ENCODE results near the gene RAB37.

RAB37 gene

DNA sequence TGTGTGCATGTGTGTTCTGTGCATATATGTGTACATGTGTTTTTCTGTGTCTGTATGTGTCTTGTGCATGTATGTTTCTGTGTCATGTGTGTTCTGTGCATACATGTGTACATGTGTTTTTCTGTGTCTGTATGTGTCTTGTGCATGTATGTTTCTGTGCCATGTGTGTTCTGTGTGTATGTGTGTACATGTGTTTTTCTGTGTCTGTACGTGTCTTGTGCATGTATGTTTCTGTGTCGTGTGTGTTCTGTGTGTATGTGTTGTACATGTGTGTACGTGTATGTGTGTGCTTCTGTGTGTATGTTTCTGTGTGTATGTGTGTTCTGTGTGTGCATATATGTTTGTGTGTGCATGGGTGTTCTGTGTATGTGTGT lies 8.4 kb upstream of the RAB37 start:
- no peak for DNase-seq

DNA sequence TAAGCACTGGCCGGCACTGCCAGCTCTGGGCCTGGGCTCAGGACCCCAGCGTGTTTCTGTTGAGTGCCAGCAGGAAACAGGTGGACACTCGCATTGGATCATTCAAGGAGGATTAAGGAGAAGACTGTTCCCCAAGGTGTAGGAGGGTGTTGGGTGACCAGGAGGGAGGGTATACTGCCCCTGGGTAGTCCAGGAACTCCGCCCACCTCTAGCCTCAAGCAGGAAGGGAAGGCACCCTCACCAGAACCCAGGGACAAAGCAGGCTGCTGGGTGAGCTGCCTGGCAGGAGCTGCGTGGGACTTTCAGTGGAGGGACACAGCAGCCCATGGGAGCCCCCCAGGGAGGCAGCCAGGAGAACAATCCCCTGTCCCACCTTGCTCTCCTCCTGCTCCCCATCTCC lies 7.7 kb upstream of the RAB37 start:
- no peak for DNase-seq

DNA sequence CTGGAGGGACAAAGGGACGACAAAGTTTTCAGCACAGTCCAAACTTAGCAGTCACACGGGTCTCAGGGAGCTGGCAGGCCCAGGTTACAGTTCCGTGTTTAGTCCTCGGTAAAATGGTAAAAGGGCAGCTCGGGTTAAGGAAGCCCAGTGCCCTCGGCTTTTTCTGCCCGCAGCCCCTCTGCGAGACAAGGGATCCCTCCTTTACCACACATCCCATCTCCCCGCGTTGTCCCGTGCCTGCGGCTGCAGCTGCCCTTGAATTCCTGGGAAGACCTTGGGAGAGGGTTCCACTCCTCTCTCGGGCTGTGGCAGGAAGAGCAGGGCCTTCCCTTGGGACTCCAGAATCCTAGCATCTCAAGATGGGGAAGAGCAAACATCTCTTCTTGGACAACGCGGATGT lies 7.2 kb upstream of the RAB37 start:
- DNase-seq, result no peak

DNA sequence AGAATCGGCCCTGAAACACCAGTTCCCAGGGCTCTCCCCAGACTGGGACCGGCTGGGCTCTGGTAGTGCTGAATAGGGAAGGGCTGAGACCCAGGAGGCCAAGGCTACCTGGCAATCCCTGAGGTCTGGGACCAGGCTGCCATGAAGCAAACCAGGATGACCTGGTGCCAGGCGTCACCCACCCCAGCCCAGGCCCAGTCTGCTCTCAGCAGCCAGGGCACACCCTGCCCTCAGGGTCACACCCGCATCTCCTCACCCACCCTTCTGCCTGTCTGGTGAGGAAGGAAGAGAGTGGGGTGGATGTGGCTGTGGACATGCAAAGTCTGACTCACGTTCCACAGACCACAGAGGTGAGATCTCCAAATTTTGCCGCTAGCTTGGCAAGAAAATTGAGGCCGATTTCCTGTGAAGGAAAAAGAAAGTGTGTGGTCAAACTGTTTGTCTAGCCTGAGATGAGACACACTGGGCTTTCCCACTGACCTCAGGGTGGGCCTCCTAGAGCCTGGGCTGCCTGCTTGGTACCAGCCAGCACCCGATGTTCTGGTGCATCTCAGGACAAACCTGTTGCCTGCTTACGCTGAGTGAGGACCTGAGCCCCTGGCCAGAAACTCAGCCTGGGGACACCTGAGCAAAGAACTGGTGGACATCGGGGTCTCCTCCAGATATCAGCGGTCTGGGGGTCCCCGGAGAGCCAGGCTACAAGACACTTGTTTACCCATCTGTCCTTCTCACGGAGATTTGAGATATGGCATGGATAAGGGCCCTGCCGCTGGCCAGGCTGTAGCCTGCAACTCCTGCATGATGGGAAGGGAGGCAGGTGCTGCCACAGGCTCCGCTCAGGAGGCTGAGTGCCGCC lies 6.3 kb upstream of the RAB37 start:
- no peak for DNase-seq

DNA sequence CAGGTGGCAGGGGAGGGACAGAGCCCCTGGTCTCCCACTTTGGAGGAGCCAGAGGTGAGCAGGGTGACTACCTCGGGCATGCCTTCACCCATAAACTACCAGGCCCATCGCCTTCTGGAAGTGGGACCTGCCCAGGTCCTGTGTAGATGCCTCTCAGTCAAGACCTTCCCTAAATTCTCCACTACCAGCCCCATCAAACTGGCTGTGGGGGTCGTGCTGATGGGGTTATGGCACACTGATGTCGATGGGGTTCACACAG lies 5.8 kb upstream of the RAB37 start:
- no peak for DNase-seq

DNA sequence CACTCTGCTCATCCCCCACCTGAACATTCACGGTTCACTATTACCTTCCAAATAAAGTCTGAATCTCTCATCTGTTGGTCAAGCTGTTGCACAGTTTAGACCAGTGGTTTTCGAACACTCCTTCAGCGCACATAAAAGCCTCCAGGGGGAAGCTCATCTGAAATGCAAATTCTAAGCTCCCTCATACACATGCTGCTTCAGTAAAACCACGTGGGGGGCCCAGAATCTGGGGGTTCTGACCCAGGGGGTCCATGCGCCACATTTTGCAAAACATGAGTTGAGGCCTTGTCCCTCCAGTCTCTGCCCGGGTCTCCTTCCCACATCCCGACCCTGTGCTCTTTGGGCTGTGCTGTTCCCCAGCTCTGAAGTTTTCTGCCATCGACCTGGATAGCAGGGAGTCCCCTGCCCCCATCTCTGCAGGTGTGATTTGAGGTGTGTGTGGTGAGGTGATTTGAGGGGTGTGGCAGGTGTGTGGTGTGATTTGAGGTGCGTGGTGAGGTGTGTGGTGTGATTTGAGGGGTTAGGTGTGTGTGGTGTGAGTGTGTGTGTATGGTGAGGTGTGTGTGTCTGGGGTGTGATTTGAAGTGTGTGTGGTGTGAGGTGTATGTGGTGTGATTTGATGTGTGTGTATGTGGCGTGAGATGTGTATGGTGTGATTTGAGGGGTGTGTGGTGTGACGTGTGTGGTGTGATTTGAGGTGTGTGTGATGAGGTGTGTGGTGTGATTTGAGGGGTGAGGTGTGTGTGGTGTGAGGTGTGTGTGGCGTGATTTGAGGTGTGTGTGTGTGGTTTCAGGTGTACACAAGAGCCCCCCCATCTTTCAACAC lies 4.8 kb upstream of the RAB37 start:
- DNase-seq, result no peak

DNA sequence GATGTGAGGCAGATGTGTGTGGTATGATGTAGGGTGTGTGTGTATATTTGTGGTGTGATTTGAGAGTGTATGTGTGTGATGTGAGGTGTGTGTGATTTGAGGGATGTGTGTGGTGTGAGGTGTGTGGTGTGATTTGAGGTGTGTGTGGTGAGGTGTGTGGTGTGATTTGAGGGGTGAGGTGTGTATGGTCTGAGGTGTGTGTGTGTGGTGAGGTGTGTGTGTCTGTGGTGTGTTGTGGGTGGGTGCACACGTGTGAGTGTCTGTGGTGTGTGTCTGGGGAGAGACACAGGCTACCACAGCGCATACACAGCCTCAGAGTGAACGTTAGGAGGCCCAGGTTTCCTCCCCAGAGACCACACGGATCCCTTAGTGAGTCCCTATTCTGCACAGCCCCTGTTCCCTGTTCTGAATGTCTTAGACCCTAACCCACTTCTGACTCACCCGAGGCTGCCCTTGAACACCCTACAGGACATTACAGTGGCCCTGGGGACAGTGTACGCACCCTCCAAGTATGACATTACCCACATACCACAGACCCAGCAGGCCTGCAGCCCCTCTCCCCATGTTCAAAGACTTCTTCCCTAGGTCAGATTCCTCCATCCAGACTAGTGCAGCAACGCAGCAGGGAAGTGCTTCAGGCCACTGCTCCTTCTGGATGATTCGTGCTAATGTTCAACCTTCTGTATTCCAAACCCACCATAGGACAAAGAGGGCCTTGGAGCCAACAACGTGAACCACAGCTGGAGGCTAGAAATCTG lies 3.5 kb upstream of the RAB37 start:
- no peak for DNase-seq

DNA sequence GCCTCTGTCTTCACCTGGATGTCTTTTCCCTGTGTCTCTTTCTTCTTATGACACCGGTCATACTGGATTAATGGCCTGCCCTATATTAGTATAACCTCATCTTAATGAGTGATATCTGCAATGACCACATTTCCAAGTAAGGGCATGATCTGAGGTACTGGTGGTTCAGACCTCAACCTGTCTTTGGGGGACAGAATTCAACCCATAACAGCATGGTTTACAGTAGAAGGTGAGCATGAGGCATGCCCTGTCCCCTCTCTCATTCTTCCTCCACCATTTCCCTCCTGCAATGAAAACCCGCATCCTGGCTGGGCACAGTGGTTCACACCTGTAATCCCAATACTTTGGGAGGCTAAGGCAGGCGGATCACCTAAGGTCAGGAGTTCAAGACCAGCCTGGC lies 2.8 kb upstream of the RAB37 start:
- no peak for DNase-seq

DNA sequence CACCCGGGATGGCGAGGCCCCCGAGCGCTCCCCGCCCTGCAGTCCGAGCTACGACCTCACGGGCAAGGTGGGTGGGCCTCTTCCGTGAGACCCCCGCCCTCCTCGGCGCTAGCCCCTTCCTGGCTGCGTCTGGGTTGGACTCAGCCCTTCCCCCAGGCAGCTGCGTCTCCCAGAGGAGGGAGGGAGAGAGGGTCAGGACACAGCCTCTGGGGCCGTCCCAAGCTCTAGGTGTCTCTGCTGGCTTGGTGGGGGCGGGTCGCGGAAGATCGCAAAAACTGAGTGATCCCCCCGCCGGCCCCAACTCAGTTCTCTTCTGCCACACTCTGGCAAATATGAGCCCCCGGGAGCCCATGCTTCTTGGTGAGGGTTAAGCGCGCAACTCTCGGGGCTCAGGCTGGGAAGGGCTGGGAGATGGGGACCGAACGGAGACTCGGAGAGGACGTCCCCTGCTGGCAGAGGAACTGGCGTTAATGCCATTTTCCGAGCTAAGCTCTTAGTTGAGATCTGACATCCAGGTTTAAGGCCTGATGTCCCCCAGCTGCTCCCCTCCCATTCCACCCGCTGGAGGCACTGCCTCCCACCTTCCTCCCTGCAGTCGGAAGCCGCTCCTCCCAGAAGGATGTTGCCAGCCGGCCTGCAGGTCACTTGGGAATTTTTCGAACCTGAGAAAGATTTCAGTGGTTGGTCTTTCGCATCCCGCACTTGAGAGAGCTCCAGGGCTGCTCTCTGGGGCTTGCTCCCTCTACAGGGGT lies 419 bp downstream of the RAB37 start:
- no peak for DNase-seq

DNA sequence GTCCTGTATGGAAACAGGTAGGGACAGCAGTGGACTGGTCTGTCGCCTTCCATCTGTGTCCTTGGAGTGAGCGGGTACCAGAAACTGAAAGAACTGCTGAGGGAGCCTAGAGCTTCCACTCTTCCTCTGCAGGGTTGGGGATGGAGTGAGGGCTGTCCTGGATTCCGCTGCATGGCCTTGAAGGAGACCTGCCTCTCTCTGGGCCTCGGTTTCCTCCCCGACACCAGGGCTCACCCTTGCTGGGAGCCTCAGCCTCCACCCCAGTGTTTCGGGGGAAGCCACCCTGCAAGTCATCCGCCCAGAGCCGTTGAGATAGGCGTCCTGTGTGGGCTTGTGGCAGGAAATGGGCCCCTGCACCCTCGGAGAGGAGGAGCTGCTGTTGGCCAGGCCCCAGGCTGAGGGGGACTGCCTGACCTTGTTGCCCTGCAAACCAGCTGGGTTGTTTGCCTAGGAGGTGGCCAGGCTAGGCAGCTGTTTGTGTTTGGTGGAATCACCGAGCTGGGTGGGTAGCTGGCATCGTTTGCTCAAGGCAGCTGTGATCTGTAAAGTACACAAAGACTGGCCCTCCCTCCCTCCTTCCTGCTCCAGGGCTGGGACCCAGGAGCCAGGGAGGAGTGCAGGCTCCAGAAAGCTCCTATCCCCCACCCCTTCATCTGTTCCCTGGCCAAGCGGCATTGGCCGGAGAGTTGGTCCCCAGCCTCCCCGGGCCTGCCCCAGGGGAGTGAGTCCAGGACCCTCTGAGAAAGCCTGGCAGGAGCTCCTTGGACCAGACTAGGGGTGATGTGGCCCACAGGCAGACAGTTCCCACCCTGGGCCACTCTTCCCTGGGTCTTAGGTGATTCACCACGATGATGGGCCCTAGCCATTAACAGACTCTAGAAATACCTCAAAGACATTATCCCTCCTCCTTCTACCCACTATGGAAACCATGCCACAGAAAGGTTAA lies 1.3 kb downstream of the RAB37 start:
- no peak for DNase-seq

DNA sequence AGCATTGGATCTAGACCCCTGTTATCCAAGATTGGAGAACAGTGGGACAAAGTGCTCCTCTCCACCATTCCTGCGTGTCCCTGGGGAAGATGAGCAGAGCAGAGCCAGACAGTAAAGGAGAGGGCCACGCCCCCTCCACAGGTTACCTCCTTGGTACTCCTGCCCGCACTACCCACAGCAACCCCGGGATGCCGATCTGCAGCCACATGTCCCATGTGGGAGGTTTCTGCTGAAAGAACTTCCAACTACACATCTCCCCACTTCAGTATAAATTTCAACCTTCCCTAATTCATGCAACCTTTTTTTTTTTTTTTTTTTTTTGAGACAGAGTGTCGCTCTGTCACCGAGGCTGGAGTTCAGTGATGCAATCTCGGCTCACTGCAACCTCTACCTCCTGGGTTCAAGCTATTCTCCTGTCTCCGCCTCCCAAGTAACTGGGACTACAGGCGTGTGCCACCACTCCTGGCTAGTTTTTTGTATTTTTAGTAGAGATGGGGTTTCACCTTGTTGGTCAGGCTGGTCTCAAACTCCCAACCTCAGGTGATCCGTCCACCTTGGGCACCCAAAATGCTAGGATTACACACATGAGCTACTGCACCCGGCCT lies 2.3 kb downstream of the RAB37 start:
- DNase-seq, result no peak

DNA sequence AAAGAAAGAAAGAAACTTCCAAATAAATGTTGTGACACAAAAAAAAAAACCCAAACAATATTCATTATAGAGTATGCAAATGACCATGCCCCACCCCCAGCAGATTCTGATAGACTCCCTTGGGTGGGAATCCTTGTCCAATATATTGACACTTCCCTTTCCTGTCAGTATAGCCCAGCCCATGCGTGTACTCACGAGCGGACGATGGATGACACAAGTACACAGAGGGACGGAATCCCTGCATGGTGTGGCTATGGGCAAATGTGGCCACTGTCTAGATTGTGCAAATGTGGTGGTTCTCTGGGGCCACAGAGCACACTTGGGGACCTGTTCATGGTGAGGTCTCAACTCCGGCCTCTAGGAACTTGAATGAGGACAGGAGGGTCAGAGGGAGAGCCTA lies 3.1 kb downstream of the RAB37 start:
- DNase-seq, result no peak

DNA sequence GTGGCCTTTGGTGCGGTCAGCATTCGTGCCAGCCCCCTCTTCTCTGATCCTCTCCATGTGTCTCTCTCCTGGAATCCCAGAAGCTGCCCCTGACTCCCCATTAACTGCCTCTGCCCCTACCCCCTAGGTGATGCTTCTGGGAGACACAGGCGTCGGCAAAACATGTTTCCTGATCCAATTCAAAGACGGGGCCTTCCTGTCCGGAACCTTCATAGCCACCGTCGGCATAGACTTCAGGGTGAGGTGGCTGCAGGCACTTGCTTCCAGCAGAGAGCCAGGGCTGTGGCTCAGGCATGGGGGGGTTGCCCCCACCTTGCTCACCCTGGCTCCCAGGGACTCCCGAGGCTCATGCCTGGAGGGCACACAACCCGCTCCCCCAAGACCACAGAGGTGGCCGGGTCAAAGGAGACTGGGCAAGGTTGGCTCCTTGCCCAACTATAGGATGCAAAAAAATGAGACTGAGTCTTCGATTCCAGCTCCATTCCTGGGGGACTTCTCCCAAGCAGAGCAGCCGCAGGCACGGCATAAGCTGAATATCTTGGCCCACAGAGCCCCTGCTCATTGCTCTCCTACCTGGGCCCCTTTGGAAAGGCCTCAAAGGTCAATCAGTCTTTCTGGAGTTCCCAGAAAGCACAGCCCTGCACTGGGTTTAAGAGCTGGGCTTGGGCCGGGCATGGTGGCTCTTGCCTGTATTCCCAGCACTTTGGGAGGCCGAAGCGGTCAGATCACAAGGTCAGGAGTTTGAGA lies 3.8 kb downstream of the RAB37 start:
- no peak for DNase-seq

DNA sequence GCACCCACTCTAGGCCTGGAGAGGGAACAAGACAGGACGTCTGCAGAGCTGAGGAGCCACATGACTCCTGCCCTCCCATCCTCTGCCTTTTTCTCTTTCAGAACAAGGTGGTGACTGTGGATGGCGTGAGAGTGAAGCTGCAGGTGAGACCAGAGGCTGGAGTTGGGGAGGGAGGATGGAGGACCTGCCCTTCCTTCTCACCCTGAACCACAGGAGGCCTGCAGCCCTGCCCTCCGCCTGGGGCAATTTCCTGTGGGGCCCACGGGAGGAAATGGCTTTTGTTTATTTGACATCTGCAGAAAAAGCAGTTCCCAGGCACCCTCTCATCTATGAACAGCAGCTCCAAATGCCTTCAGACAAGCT lies 5.1 kb downstream of the RAB37 start:
- DNase-seq, result no peak

DNA sequence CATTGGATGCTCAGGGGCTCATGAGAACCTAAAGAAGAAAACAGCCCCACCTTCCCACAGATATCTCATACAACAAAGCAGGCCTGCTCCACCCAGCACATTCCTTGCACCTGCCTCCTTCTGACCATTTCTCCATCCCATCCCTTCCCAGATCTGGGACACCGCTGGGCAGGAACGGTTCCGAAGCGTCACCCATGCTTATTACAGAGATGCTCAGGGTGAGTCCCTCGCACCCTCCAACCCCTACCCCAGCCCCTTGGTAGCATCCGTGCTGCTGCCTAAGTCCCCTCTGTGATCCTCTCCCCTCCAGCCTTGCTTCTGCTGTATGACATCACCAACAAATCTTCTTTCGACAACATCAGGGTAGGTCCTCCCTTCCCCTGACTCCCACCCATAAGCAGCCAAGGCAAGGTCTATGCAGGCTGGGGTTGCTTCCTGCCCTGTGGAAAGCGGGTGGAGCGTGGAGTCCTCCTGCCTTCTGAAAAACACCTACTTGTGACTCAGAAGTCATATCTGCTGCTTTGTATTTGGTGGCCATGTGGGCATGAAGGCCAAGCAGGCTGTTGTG lies 6.0 kb downstream of the RAB37 start:
- no peak for DNase-seq

DNA sequence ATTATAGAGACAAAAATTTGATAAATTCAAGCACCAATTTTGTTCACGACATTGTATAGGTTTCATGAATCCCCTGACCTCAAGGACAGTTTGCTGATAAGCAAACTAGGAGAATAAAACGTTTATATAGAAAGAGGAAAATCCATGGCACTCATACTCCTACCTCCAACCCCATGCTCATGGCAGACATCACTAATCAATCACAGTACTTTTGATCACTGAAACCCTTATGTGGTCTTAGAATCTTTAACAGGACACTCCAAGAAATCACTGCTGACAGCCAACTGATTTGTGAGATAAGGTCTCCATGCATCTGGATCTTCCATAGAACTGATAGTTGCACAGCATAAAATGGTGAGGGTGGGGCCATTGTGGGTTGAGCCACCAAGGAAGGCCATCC lies 6.7 kb downstream of the RAB37 start:
- no peak for DNase-seq

DNA sequence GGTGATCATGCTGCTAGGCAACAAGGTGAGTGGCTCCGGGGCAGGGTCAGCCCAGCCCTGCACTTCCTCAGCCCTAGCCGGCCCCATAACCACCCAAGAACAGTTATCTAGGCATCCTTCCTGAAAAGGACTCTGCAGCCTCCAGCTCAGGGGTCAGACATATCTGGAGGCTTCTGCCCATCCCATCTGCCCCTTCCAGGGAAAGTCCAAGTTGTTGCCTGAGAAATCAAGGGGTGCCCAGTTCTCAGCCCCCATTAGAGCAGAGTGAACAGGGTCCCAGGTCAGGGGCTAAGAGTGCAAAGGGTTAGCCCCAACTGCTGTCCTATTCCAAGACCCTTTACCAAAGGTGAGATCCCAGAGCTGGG lies 7.3 kb downstream of the RAB37 start:
- DNase-seq, result no peak

DNA sequence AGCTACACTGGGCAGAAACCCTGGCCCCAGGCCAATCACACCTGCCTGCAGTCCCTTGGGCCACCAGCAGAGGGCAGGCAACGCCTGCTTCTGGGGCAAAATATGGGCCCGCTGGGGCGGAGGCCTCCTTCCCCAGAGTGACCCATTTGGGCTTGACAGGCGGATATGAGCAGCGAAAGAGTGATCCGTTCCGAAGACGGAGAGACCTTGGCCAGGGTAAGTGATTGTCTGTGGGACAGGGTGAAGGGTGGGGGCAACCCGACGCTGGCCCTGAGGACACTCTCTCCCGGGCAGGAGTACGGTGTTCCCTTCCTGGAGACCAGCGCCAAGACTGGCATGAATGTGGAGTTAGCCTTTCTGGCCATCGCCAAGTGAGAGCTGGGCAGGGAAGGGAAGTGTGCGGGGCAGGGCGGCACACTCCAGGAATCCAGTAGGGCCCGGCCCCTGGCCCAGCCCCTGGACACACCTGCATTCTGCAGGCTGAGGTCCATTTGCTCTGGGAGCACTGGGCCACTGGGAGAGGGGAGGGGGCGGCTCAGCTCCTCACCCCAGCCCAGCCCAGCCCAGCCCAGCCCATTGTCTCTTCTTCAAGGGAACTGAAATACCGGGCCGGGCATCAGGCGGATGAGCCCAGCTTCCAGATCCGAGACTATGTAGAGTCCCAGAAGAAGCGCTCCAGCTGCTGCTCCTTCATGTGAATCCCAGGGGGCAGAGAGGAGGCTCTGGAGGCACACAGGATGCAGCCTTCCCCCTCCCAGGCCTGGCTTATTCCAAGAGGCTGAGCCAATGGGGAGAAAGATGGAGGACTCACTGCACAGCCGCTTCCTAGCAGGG lies 7.9 kb downstream of the RAB37 start:
- DNase-seq, result peak; percentile 55

DNA sequence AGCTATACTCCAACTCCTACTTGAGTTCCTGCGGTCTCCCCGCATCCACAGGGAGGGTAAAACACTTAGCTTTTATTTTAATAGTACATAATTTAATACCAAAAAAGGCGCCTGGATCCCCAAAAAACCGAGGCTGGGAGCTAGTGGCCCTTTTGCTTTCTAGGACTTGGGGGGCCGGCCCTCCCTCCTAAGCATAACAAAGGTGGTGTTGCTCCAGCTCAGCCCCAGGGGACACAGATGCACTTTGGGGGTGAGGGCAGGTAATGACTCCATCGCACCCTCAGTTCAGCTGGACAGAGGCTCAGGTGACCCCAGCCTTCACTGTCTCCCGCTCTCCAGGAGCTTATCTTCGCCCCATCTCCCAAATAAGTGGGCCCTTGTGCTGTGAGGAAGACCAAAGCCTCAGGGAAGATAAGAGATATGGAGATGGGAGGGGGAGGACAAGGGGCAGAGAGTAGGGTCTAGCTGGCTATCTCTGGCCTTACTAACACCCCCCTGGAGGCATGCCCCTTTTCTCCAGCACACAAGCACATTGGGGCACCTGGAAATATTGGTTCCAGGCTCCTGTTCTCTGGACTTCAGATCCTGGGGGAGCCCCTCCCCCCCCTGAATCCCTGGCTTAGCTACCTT lies 8.6 kb downstream of the RAB37 start:
- no peak for DNase-seq
